WTC11 (cell line): ENCODE results near the gene FASTKD3. TPM values are rescaled to one million over a fixed set of nuclear protein-coding genes. Genes with fewer than 3 reads are reported as not detected.
A peak's percentile ranks its signal among the peaks of the same experiment; 100 is the strongest.

Source experiments
- ATAC-seq: fragments of 200-7000 bp; cut with Tn5 transposase; 2 replicates; pipeline ENCODE4 v1.10.0; 2021; ENCODE audit warnings: mild to moderate bottlenecking, moderate library complexity
- Bru-seq: library from RNA; stranded (reverse); fragments of 400-500 nt; gene quantifications from one replicate; lab custom pipeline; 2021; lab: Mats Ljungman, UMichigan
- CTCF ChIA-PET: fragments of 300-600 bp; sonication (Branson Sonifier 250); formaldehyde crosslinking; loops from one replicate; lab custom pipeline; 2021; ENCODE audit warnings: antibody characterized with exemption; lab: Charles Lee
- POLR2A ChIA-PET: fragments of 350-600 bp; sonication (Branson Sonifier 250); formaldehyde crosslinking; loops from one replicate; lab custom pipeline; 2021; ENCODE audit warnings: antibody characterized with exemption; lab: Charles Lee
- DNase-seq: peaks from one replicate; pipeline ENCODE4 v3.0.0; 2021; ENCODE audit warnings: low spot score
- H3K27ac Mint-ChIP-seq: 2 replicates; pipeline ENCODE4 v1.8.0; 2021; ENCODE audit warnings: mixed read lengths
- H3K27me3 Mint-ChIP-seq: 2 replicates; pipeline ENCODE4 v1.8.0; 2021; ENCODE audit warnings: low read depth, mild to moderate bottlenecking, moderate library complexity, mixed read lengths
- H3K36me3 Mint-ChIP-seq: 2 replicates; pipeline ENCODE4 v1.8.0; 2021; ENCODE audit warnings: mixed read lengths
- H3K4me1 Mint-ChIP-seq: 2 replicates; pipeline ENCODE4 v1.8.0; 2022; ENCODE audit warnings: mixed read lengths
- H3K4me3 Mint-ChIP-seq: 2 replicates; pipeline ENCODE4 v1.8.0; 2021; ENCODE audit warnings: mild to moderate bottlenecking, moderate library complexity, mixed read lengths
- H3K9me3 Mint-ChIP-seq: 2 replicates; pipeline ENCODE4 v1.8.0; 2021; ENCODE audit warnings: mixed read lengths
- CREB1 ChIP-seq: sonication (generic); formaldehyde crosslinking; IDR thresholded peaks from 2 replicates; pipeline ENCODE4 v1.8.0; 2023; ENCODE audit warnings: mild to moderate bottlenecking, missing genetic modification reagents
- CREM ChIP-seq: sonication (generic); formaldehyde crosslinking; IDR thresholded peaks from 2 replicates; pipeline ENCODE4 v1.8.1; 2022; ENCODE audit warnings: mild to moderate bottlenecking, missing genetic modification reagents, moderate library complexity
- NR1H2 ChIP-seq: sonication (generic); formaldehyde crosslinking; IDR thresholded peaks from 2 replicates; pipeline ENCODE4 v1.9.0; 2021; ENCODE audit warnings: mild to moderate bottlenecking, moderate library complexity, missing genetic modification reagents
- PRRX2 ChIP-seq: fragments of 250-450 bp; sonication (Bioruptor Pico); IDR thresholded peaks from 2 replicates; pipeline ENCODE4 v1.8.0; 2021; ENCODE audit warnings: mild to moderate bottlenecking
- TCF7 ChIP-seq: sonication (generic); formaldehyde crosslinking; IDR thresholded peaks from 2 replicates; pipeline ENCODE4 v1.8.0; 2022; ENCODE audit warnings: mild to moderate bottlenecking, low read depth, missing genetic modification reagents, moderate library complexity
- TEAD1 ChIP-seq: sonication (generic); formaldehyde crosslinking; IDR thresholded peaks from 2 replicates; pipeline ENCODE4 v1.8.0; 2022; ENCODE audit warnings: mild to moderate bottlenecking, missing genetic modification reagents
- TEAD4 ChIP-seq: sonication (generic); formaldehyde crosslinking; IDR thresholded peaks from 2 replicates; pipeline ENCODE4 v1.8.0; 2022; ENCODE audit warnings: mild to moderate bottlenecking, missing genetic modification reagents
- TP53 ChIP-seq: sonication (generic); formaldehyde crosslinking; IDR thresholded peaks from 2 replicates; pipeline ENCODE4 v1.8.1; 2023; ENCODE audit warnings: mild to moderate bottlenecking, missing genetic modification reagents
- ZBTB21 ChIP-seq: sonication (generic); formaldehyde crosslinking; IDR thresholded peaks from 2 replicates; pipeline ENCODE4 v1.8.1; 2023; ENCODE audit warnings: mild to moderate bottlenecking, missing genetic modification reagents, borderline replicate concordance
- ZNF232 ChIP-seq: sonication (generic); formaldehyde crosslinking; IDR thresholded peaks from 2 replicates; pipeline ENCODE4 v1.8.0; 2022; ENCODE audit warnings: mild to moderate bottlenecking, missing genetic modification reagents
- ZNF671 ChIP-seq: fragments of 250-450 bp; sonication (Bioruptor Pico); IDR thresholded peaks from 2 replicates; pipeline ENCODE4 v1.8.0; 2021; ENCODE audit warnings: mild to moderate bottlenecking
- long read RNA-seq, 3 experiments: library from RNA in 1 of 3; library from capped mRNA in 1 of 3; library from polyadenylated mRNA in 1 of 3; unstranded in 2 of 3; stranded (forward) in 1 of 3; transcript quantifications; one replicate each; pipeline ENCODE4 v2.0.0, GENCODE V29; 2021
- total RNA-seq: library from RNA; stranded (reverse); gene quantifications from 3 replicates; pipeline ENCODE4 v1.2.3, GENCODE V29; 2021
- TF ChIP-seq, protein P1 (sequence below): sonication (generic); formaldehyde crosslinking; conservative IDR thresholded peaks from 2 replicates; pipeline ENCODE4 v1.8.1; 2023; ENCODE audit warnings: mild to moderate bottlenecking, low read depth, missing genetic modification reagents, moderate library complexity
- TF ChIP-seq, protein P2 (sequence below): fragments of 250-450 bp; sonication (Bioruptor Pico); IDR thresholded peaks from 2 replicates; pipeline ENCODE4 v2.1.2; 2022; ENCODE audit warnings: mild to moderate bottlenecking, moderate library complexity
- TF ChIP-seq, protein P3 (sequence below): sonication (generic); formaldehyde crosslinking; IDR thresholded peaks from 2 replicates; pipeline ENCODE4 v1.8.0; 2023; ENCODE audit warnings: mild to moderate bottlenecking, missing genetic modification reagents
- TF ChIP-seq, protein P4 (sequence below): sonication (generic); formaldehyde crosslinking; IDR thresholded peaks from 2 replicates; pipeline ENCODE4 v1.8.0; 2022; ENCODE audit warnings: missing genetic modification reagents
- TF ChIP-seq, protein P5 (sequence below): sonication (generic); formaldehyde crosslinking; IDR thresholded peaks from 2 replicates; pipeline ENCODE4 v1.8.0; 2022; ENCODE audit warnings: mild to moderate bottlenecking, missing genetic modification reagents

Gene FASTKD3, protein sequence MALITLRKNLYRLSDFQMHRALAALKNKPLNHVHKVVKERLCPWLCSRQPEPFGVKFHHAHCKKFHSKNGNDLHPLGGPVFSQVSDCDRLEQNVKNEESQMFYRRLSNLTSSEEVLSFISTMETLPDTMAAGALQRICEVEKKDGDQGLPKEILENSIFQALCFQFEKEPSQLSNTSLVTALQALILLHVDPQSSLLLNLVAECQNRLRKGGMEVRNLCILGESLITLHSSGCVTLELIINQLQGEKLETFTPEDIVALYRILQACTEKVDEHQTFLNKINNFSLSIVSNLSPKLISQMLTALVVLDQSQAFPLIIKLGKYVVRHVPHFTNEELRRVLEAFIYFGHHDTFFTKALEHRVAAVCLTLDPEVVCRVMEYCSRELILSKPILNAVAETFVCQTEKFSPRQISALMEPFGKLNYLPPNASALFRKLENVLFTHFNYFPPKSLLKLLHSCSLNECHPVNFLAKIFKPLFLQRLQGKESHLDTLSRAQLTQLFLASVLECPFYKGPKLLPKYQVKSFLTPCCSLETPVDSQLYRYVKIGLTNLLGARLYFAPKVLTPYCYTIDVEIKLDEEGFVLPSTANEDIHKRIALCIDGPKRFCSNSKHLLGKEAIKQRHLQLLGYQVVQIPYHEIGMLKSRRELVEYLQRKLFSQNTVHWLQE
- 7.8 to 9.6 TPM (median 8.7 TPM) in 3 replicates for total RNA-seq
- Bru-seq, nascent RNA: percentile 91 among the genes with signal in this experiment
- long read RNA-seq, experiment 1, transcript FASTKD3-201 (7 exons, 2,402 nt): major isoform, 41 of 87 reads
- long read RNA-seq, experiment 1, partial matches to known transcripts: 17 of 87 reads
- long read RNA-seq, experiment 1, other reads (novel, unspliced or antisense): 28 of 87 reads
- long read RNA-seq, experiment 2, partial matches to known transcripts: 5 of 11 reads
- long read RNA-seq, experiment 2, other reads (novel, unspliced or antisense): 2 of 11 reads
- long read RNA-seq, experiment 3, transcript FASTKD3-201 (7 exons, 2,402 nt): major isoform, 18 of 39 reads
- long read RNA-seq, experiment 3, partial matches to known transcripts: 5 of 39 reads
- long read RNA-seq, experiment 3, other reads (novel, unspliced or antisense): 11 of 39 reads

DNA sequence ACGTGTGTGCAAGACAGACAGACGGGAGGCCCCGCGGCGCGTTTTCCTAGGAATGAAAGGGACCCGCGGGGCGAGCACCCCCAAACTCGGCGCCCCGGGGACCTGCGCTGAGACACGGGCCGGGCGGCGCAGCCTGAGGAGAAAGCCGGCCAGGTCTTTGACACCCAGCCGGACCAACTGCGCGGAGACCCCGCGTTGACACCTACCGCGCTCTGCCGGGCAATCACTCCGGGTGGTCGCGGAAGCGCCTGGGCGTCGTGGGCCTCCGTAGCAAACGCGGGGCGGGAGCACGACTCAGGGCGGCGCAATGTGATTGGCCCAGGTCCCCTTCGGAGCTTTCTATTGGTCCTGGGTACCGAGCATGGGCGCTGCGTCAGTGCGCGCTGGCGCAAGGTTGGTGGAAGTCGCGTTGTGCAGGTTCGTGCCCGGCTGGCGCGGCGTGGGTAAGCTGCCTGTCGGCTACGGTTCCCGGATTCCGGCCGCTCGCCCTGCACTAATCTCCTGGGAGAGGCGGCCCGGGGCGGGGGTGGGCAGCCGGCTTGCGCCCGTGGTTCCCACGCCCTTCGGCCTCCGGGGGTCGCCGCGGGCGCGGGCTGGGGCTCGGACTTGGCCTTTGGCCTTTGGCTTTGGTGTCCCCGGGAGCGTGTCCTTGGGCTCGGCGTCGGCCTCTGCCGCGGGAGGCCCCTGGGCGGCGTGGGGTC is at the start of gene FASTKD3, which contains the start of gene MTRR:
Gene FASTKD3, minus strand, starts transcription at position 259 of the 701 bp plus-strand sequence. CDS start 948 bp downstream, outside the sequence.
Gene MTRR, plus strand, starts transcription at position 376 of the 701 bp plus-strand sequence. CDS start 1,647 bp downstream, outside the sequence.
- Mint-ChIP-seq H3K9me3 (no peaks in the 10 kb centered on the region), H3K36me3 (peaks cover 8% of the 10 kb centered on the region), H3K4me3 (peak within 1 kb of the TSS; percentile 84), H3K4me1 (peaks cover 16% of the 10 kb centered on the region), H3K27me3 (no peaks in the 10 kb centered on the region), H3K27ac (no peak within 1 kb of the TSS; the same call in 1 of the 2 replicates)
- peak; percentile 100 for ATAC-seq
- POLR2A ChIA-PET: interaction anchor here (0.9 to 1.5 kb wide), 2 partner anchors 12 to 18 kb away, joined by 3 to 4 read pairs; partner anchors contain the start of gene CFAP90
- peak; percentile 83 for DNase-seq
- CTCF ChIA-PET: interaction anchor here (0.6 to 2.6 kb wide), 12 partner anchors 11 to 1049 kb away, joined by 3 to 12 read pairs (median 4); partner anchors contain the start of gene CFAP90
- TF ChIP-seq NR1H2 (CRISPR knock-in tag) (no peak), TEAD1 (CRISPR knock-in tag) (peak; percentile 73; the same call in 1 of the 2 replicates), TCF7 (CRISPR knock-in tag) (no peak), TEAD4 (no peak), ZNF671 (CRISPR knock-in tag) (no peak), PRRX2 (CRISPR knock-in tag) (no peak), ZBTB21 (CRISPR knock-in tag) (no peak), TP53 (no peak), ZNF232 (CRISPR knock-in tag) (0 out of 2 replicates have a peak, but pooled peaks have one; percentile 31), CREB1 (CRISPR knock-in tag) (no peak; the same call in 1 of the 2 replicates), CREM (peak; percentile 91)
- TF ChIP-seq, protein P1, sequence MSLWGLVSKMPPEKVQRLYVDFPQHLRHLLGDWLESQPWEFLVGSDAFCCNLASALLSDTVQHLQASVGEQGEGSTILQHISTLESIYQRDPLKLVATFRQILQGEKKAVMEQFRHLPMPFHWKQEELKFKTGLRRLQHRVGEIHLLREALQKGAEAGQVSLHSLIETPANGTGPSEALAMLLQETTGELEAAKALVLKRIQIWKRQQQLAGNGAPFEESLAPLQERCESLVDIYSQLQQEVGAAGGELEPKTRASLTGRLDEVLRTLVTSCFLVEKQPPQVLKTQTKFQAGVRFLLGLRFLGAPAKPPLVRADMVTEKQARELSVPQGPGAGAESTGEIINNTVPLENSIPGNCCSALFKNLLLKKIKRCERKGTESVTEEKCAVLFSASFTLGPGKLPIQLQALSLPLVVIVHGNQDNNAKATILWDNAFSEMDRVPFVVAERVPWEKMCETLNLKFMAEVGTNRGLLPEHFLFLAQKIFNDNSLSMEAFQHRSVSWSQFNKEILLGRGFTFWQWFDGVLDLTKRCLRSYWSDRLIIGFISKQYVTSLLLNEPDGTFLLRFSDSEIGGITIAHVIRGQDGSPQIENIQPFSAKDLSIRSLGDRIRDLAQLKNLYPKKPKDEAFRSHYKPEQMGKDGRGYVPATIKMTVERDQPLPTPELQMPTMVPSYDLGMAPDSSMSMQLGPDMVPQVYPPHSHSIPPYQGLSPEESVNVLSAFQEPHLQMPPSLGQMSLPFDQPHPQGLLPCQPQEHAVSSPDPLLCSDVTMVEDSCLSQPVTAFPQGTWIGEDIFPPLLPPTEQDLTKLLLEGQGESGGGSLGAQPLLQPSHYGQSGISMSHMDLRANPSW (CRISPR knock-in tag): no peak
- TF ChIP-seq, protein P2, sequence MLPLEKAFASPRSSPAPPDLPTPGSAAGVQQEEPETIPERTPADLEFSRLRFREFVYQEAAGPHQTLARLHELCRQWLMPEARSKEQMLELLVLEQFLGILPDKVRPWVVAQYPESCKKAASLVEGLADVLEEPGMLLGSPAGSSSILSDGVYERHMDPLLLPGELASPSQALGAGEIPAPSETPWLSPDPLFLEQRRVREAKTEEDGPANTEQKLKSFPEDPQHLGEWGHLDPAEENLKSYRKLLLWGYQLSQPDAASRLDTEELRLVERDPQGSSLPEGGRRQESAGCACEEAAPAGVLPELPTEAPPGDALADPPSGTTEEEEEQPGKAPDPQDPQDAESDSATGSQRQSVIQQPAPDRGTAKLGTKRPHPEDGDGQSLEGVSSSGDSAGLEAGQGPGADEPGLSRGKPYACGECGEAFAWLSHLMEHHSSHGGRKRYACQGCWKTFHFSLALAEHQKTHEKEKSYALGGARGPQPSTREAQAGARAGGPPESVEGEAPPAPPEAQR (CRISPR knock-in tag): no peak
- TF ChIP-seq, protein P3, sequence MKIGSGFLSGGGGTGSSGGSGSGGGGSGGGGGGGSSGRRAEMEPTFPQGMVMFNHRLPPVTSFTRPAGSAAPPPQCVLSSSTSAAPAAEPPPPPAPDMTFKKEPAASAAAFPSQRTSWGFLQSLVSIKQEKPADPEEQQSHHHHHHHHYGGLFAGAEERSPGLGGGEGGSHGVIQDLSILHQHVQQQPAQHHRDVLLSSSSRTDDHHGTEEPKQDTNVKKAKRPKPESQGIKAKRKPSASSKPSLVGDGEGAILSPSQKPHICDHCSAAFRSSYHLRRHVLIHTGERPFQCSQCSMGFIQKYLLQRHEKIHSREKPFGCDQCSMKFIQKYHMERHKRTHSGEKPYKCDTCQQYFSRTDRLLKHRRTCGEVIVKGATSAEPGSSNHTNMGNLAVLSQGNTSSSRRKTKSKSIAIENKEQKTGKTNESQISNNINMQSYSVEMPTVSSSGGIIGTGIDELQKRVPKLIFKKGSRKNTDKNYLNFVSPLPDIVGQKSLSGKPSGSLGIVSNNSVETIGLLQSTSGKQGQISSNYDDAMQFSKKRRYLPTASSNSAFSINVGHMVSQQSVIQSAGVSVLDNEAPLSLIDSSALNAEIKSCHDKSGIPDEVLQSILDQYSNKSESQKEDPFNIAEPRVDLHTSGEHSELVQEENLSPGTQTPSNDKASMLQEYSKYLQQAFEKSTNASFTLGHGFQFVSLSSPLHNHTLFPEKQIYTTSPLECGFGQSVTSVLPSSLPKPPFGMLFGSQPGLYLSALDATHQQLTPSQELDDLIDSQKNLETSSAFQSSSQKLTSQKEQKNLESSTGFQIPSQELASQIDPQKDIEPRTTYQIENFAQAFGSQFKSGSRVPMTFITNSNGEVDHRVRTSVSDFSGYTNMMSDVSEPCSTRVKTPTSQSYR (CRISPR knock-in tag): no peak
- TF ChIP-seq, protein P4, sequence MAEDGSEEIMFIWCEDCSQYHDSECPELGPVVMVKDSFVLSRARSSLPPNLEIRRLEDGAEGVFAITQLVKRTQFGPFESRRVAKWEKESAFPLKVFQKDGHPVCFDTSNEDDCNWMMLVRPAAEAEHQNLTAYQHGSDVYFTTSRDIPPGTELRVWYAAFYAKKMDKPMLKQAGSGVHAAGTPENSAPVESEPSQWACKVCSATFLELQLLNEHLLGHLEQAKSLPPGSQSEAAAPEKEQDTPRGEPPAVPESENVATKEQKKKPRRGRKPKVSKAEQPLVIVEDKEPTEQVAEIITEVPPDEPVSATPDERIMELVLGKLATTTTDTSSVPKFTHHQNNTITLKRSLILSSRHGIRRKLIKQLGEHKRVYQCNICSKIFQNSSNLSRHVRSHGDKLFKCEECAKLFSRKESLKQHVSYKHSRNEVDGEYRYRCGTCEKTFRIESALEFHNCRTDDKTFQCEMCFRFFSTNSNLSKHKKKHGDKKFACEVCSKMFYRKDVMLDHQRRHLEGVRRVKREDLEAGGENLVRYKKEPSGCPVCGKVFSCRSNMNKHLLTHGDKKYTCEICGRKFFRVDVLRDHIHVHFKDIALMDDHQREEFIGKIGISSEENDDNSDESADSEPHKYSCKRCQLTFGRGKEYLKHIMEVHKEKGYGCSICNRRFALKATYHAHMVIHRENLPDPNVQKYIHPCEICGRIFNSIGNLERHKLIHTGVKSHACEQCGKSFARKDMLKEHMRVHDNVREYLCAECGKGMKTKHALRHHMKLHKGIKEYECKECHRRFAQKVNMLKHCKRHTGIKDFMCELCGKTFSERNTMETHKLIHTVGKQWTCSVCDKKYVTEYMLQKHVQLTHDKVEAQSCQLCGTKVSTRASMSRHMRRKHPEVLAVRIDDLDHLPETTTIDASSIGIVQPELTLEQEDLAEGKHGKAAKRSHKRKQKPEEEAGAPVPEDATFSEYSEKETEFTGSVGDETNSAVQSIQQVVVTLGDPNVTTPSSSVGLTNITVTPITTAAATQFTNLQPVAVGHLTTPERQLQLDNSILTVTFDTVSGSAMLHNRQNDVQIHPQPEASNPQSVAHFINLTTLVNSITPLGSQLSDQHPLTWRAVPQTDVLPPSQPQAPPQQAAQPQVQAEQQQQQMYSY (CRISPR knock-in tag): no peak
- TF ChIP-seq, protein P5, sequence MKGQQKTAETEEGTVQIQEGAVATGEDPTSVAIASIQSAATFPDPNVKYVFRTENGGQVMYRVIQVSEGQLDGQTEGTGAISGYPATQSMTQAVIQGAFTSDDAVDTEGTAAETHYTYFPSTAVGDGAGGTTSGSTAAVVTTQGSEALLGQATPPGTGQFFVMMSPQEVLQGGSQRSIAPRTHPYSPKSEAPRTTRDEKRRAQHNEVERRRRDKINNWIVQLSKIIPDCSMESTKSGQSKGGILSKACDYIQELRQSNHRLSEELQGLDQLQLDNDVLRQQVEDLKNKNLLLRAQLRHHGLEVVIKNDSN (CRISPR knock-in tag): 0 out of 2 replicates have a peak, but pooled peaks have one; percentile 25
